ENCODE measurements around the gene ZNF423. TPM values are rescaled to one million over a fixed set of nuclear protein-coding genes. Genes with fewer than 3 reads are reported as not detected.
A peak's percentile ranks its signal among the peaks of the same experiment; 100 is the strongest.
"Not testable (repeated sequence)": the region's sequence is repeated elsewhere in the genome, so short reads cannot be mapped to it uniquely, and the experiment has no call there.

Gene ZNF423
- total RNA-seq, 1 experiment from 2014 or later, result 0.97 TPM

DNA sequence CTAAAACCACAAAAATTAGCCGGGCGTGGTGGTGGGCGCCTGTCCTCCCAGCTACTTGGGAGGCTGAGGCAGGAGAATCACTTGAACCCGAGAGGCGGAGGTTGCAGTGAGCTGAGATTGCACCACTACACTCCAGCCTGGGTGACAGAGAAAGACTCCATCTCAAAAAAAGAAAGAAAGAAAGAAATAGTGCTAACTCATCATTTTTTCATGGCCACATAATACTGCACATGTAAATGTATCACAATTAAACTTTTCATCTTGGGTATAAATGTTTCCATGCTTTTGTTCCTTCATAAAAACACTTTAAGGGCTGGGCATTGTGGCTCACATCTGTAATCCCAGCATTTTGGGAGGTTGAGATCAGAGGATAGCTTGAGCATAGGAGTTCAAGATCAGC is 15.9 kb upstream of the ZNF423 start:
- DNase-seq (ENCODE audit: low spot score), result not testable (repeated sequence)

DNA sequence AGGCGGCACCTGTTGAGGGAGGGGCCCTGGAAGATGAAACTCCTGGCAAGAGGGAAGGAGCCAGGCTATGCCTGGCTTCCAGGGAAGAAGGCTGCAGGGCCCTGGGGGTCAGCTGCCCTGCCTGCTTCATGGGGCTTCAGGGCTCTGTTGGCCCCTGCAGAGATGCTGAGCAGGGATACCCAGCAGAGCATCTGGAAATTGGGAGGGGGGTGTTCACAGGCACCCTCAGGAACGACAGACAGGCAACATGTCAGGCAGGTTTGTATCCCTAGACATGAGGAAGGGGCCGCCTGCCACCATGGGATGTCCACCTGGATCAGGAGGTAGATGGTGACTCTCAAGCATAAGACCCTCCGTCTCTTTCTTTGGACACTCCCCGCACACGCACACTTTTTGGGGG is 13.8 kb upstream of the ZNF423 start:
- no peak for DNase-seq (ENCODE audit: low spot score)

DNA sequence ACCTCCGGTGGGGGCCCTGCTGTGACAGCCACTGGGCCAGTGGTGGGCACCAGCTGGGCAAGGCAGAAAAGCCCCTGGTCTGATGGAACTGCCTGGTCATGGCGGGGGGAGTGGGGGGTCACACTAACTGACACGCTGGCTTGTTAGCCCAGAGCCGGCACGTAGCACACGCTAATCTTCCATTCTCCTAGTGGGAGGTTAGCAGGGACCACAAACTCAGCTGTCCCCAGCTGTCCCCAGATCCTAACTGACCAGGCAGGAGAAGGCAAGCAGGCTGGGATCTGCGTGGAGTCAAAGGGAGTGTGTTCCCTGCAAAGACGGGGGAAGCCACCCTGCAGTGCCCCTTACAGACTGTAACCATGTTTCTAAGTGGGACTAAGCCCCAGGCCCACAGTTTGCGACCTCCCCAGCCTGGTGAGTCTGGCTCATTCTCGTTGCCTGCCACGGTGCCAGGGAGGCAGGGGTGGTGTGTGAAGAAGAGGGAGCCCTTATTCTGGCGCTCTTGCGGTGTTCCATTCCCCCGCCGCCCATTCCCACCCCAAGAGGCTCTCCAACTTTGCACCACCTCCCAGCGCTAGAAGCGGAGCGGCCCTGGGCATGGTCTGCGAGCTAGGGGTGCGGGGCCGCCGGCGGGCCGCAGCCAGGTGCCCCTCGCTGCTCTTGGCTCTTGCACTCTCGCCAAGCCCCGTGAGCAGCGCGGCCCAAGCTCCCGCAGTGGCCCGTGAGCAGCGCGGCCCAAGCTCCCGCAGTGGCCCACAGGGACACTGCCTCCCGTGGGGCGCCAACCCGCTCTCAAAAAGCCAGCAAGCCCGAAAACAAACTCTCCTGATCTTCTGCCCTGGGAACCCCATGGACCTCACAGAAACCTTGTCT is 12.1 kb upstream of the ZNF423 start:
- DNase-seq (ENCODE audit: low spot score), result no peak

DNA sequence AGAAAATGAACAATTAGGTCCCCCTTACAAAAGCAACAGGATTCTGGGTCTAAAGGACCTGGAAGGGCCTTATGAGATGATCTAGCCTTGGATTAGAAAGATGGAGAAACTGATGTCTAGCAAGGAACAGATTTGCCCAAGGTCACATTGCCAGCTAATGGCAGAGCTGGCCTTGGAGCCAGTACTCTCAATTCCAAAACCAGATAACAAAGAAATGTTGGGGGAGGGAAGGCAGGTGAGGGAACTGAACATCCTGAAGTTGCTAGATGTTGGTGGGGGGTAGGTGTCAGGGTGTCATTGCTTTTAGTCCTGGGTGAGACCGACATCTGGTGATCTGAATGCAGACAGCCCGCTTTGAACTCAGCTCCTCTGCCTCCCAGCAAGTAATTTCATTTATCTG is 11.3 kb upstream of the ZNF423 start:
- no peak for DNase-seq (ENCODE audit: low spot score)

DNA sequence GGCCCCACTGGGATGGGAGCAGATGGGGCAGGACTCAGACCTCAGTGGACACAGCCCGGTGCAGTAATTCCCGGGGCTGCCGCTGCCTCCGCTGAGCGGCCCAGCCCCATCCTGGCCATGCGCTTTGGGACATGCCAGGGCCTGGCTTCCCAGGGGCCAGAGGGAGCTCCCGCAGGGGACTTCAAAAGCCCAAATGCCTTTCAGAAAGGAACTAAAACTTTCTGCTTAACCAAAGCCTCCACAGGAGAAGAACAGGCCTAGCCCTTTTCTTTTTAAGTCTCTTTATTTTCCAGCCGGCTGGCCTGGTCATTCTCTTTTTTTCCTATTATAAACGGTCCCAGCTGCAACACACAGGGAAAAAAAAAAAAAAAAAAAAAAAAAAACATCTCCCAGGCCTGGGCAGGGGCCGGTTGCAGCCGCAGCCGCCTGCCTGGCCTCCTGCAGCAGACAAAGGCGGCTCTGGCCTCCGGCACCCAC is 10.7 kb upstream of the ZNF423 start:
- DNase-seq (ENCODE audit: low spot score), result no peak

DNA sequence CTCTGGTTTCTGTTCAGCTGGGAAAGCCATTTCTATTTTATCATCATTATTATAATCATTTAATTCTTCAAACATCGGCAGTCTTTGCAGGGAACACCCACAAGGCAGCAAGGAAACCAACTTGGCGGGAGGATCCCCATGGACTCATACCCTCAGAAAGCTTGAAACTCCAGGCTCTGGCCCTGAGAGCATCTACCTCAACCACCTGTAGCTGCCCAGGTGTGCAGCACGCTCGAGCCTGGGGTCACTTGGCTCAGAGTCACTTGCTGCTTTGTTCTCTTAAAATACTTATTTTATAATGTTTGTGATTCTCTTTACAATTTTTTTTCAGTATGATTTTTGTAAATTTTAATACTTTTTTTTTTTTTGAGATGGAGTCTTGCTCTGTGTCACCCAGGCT is 6.8 kb upstream of the ZNF423 start:
- DNase-seq (ENCODE audit: low spot score), result no peak

DNA sequence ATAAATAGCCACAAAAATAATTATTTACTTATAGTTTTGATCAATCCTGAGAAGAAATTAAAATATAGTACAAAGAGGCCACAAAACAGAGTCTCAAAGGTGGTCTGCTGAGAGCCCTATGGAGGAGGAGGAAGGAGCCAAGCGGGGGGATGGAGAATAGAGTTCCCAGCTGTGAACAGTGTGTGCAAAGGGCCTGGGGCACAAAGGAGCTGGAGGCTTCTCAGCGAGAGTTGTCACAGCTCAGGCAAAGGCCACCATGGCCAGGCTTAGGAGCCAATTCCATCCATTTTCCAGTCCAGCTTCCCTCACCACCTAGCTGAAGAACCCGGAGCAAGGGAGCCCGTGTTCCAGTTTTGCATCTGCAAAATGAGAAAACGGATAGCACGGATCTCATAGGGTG is 5.4 kb upstream of the ZNF423 start:
- DNase-seq (ENCODE audit: low spot score), result no peak

DNA sequence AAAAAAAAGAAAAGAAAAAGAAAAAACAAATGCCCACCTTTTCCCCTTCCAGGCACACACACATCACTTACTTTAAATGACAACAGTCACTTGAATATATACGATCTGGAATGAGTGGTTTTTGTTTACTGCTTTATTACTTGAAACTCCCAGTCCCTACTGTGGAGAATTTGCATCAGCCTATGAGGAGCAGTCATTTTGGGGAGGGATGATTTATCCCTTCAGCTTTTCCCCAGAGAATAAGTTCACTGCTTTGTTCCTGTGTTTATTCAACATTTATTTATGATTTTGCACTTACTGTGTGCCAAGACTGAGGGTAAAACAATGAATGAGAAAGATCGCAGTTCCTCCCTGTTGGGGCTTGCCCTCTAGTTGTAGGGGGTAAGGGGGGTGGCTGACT is 4.7 kb upstream of the ZNF423 start:
- no peak for DNase-seq (ENCODE audit: low spot score)

DNA sequence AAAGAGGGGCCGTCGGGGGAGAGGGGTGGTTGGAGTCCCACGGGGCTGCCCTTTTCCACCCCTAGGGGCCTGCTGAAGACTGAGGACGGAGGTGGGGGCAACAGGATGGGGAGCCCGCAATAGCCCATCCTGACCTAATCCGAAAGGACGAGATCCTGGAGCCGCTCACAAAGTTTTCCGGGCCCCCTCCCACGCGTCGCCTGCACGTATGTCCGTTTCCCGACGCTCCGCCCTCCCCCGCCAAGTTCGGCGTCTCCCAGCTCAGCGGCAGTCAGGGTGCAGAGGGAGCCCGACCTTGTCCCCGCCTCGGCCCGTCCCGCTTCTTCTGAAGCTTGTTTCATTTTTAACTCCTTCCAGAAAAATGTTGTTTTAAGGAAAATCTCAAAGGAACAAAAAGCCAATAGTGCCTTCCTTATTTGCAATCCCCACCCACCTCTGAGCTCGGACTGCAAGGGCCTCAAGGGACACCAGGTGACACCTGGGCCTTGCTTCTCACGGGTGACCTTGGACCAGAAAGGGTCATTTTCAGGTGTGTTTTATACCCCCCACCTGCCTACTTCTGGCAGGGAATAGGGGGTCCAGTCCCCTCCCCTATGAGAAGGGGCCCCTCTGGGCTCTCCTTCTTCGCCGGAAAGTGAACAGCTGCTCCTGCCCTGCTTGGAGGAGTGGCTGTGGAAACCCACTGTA is 3.4 kb upstream of the ZNF423 start:
- no peak for DNase-seq (ENCODE audit: low spot score)

DNA sequence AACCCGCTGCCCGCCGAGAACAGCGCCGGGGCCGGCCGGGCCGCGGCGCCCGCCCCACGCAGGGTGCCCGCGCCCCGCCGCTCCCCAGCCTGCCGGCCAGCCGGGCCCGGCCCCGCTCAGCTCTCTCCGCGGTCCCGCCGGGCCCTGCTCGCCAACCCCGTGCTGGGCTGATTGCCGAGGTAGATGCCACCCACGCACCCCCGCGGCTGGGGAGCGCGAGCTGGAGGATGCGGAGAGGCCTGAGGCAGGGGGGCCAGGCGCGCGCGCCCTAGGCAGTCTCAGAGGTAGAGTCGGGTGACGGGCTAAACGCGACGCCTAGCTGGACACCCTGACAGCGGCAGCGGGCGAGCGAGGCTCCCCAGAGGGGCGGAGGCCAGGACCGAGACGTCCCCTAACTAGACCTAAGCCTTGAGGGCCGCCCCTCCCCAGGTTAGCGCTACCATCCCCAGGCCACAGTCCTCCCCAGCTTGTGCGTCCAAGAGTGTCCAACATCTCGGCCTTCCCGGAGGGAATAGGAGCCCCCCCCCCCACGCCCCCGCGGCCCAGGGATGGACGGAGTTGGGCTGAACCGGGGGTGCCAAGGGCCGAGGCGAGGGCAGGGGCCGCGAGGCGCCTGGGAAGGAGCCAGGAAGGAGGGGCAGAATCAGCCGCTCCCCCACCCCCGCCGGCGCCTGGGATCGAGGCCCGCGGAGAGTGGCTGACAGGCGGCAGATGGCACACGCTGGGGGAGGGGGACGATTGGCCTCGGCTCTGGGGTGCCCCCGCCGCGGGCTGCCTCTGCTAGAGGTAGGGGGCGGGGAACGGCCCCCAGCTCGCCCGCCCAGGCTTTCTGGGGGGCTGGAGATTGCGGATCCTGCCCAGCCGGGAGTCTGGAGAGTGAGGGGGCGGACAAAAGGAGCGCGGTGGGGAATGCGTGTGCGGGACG is 2.5 kb upstream of the ZNF423 start:
- no peak for DNase-seq (ENCODE audit: low spot score)

DNA sequence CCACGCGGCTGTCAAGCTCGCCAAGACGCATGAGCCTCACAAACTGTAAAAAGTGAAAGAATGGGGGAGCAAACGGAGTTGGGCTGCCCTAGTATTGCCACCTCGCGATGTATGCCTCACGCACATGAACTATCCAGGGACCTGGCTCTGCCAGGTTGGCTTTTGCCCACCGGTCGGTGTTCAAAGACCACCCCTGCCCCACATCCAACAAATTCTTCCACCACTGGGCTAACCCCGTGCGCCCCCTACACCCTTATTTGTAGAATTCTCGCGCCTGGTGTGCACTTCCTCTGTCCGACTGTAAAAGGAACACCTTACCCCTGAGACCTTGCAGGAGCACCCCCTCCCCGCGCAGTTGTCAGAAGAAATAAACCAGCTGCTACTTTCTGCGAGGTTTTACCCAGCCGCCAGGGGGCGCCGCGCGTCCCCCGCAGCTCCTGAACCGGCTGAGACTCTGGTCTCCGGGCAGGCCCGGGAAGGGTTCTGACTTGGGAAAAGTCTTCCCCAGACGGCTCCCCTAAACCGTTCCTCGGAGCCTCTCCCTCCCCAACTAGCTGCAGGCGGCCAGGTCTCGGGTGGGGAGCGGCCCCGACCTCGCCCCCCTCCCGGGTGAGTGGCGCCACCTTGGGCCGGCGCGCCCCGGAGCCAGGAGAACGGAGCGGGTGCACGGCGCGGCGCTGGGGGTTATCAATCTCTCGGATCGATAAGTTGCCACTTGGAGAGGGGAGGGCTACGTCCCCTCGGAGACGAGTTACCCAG is 1.7 kb upstream of the ZNF423 start:
- DNase-seq (ENCODE audit: low spot score), result peak; percentile 30

DNA sequence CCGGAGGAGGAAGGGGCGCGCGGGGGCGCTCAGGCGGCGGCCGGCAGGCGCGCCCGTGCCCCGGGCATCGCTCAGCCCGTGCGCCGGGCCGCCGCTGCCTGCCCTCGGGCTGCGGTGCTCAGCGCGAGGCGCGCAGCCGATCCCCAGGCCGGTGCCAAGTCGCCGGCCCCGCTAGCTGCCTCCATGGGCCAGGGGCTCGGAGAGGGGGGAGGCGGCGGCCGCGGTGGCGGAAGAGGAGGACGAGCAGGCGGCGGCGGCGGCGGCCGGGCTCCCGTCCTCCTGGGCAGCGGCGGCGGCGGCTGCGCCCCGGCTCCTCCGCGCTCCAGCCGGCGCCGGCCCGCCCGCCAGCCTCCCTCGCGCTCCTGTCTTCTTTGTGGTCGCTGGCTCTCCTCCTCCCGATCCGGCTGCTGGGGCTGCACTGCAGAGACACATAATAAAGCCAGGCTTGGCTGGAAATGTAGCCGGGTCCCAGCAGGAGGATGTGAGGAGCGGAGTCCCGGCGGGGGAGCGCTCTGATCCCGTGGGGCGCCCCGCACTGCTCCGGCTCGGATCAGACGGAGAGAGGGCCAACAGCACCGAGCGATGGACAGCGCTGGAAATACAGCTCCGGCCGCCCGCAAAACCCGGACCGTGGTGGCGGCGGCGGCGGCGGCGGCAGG is 889 bp upstream of the ZNF423 start:
- peak; percentile 59 for DNase-seq (ENCODE audit: low spot score)

DNA sequence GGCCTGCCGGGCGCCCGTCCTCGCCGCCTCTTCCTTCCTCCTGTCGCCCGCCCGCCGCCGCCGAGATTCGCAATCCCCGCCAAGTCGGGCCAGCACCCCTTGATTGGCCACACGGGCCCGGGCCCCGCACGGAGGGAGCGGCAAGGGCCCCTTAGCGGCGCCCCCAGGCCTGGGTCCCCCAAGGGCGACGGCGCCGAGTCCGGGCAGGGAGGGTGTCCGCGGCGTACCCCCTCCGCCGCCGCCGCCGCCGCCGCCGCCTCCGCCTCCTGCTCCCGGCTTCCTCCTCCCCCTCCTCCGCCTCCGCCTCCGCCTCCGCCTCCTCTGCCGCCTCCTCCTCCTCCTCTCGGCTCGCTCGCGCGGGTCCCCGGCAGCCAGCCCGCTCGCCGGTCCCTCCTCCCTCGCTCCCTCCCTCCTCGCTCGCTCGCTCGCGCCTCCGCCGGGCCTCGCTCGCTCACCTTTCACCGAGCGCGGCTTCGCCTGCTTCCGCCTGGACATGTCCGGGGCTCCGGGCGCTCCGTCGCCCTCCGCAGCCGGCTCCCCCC is 561 bp downstream of the ZNF423 start:
- peak; percentile 75 for DNase-seq (ENCODE audit: low spot score)

DNA sequence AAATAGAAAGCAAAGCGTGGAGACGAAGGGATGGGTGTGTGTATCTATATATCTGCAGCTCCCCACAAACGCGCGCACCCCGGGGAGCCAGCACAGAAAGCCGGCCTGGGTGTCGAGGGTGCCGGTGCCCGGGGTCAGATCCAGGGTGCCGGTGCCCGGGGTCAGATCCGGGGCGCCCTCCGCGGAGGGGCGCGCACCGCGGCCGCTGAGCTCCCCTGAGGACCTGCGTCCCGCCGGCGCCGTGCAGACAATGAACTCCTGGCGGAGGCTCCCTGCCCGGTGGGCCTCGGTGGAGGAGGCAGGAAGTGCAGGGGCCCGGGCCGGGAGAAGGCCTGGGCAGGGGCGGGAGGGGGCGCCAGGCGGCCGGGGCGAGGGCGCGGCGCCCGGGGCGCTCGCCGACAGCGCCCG is 1.1 kb downstream of the ZNF423 start:
- DNase-seq (ENCODE audit: low spot score), result no peak

DNA sequence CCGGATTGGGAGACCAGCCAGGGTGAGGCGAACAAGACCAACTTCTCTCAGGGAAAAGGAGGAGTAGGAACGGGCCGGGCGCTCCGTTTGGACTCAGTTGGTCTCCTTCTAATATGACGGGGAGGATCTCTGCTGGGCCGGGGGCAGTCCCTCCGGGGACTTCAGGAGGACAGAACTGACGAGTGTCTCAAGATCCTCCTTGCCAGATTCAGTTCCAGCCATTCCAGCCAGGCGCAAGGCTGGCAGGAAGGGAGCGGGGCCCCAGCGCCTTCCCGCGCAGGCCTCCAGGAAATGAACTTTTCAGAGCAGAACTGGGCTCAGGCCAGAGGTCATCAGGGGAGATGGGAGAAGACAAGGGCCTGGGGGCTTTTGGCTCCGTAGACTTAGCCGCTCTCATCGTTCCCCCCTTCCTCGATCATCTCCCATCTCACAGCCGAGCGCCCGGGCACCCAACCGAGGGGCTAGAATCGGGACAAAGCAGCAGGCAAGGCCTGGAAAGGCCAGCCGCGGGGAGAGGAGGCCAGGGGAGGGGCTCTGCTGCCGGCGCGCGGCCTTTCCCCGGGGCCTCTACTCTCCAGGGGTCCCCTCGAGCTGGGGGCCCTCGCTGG is 1.6 kb downstream of the ZNF423 start:
- no peak for DNase-seq (ENCODE audit: low spot score)

DNA sequence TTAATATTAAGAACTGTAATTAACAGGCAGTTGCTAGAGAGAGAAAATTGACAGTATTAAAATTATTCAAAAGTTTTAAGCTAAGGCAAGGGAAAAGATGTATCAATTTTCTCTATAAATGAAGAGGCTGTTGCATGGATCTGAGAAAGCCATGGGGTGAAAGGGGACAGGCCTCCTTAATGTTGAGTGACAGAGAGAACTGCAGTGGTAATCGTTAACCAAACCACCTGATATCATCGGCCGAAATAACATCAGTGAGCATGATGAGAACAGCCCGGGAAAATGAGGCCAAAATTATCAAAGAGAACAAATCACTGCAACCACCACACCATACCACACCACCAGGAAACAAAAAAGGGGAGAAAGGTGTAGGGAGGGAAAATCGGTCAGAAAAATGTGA is 3.6 kb downstream of the ZNF423 start:
- no peak for DNase-seq (ENCODE audit: low spot score)

DNA sequence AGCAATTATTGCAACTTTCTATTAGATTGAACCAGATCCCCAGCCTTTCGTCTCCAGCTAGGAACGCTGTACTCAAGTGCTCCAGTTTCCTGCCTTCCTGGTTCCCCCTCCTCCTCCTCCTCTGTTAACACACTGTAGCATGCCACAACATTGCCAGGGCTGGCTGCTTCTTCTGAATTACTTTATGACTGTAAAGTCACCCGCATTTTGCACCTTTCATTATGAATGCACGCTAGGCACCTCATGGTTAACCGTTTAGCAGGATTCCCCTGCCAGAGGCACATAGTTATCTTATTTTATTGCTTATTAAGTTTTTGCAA is 4.5 kb downstream of the ZNF423 start:
- no peak for DNase-seq (ENCODE audit: low spot score)

DNA sequence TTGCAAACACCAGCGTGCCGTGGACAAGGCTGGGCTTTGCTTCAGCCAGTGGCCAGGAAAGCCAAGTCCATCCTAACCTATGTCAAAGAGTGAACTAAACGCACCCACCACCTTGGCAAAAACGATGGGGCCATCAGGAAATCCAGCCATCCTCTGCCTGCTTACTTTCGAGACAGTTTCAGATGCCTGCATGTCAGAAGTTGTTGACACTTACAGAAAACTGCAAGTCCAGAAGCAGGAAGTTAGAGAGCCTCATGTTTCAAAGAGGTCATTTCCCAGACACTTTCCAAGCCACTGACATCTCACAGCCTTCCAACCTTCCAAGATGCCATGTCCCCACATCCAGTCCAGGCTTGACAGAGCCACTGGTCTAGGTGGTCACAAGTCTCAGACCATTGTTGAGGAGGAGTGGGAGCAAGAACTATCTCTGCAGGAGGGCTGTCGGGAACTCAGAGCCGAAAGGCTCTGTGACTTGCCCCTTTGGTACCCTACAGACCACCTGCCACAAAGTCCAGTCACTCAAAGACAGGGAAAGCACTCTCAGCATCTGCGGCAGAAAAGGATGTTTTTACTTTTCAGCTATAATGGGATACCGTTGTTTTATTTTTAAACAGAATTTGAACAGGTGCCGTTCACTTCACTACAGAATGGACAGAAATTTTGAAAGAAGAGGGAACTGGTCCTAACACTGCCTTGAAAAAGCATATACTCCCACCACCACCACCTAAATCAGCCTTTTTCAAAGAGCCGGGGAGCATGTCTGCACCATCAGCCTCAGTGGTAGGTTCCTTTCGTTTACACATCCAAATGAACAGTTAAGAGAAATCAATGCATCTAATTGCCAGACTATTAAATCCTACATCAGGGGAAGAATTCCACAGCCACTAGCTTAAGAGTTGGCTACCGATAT is 5.1 kb downstream of the ZNF423 start:
- no peak for DNase-seq (ENCODE audit: low spot score)

DNA sequence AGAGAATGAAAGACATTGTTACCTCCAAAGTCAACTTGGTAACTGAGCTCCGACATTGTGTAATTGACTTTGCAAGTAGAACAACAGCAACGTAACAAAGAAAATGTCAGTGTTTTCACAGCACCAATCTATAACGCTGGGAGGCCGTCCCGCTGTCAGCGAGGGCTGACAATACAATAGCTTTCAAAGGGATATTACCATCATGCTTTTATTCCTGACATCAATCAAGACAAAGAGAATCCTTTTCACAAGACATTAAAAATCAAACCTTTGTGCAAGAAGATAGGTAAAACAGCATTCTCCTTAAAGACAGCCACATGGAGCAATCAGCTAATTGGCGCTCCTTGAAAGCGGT is 6.2 kb downstream of the ZNF423 start:
- no peak for DNase-seq (ENCODE audit: low spot score)
